GM21528 (cell line): Measurements from ENCODE around the gene PIGR.

Experiments used
- ATAC-seq: cut with Tn5 transposase; IDR thresholded peaks from one replicate; pipeline ENCODE4 v1.9.1; 2021; ENCODE audit warnings: mild to moderate bottlenecking, moderate library complexity; ENCODE audit not compliant: unreplicated experiment, low FRiP score

PIGR gene

GRCh38 chr1:206912445-206913095 is 33.7 kb downstream of the PIGR start:
- ATAC-seq, result no peak

GRCh38 chr1:206911064-206911663 is 35.1 kb downstream of the PIGR start:
- ATAC-seq, result no peak

- ATAC-seq, result no peak
Observed at GRCh38 chr1:206909883-206910318, 36.4 kb downstream of the PIGR start.

GRCh38 chr1:206909161-206909882 is 36.9 kb downstream of the PIGR start:
- no peak for ATAC-seq

- ATAC-seq, result no peak
Observed at GRCh38 chr1:206908038-206908437, 38.2 kb downstream of the PIGR start.

GRCh38 chr1:206907304-206907991 is 38.8 kb downstream of the PIGR start:
- ATAC-seq, result no peak

GRCh38 chr1:206905295-206906164 is 40.7 kb downstream of the PIGR start:
- ATAC-seq, result no peak

- no peak for ATAC-seq
Observed at GRCh38 chr1:206904423-206905142, 41.7 kb downstream of the PIGR start.

GRCh38 chr1:206903687-206904086 is 42.6 kb downstream of the PIGR start:
- ATAC-seq, result no peak

- no peak for ATAC-seq
Observed at GRCh38 chr1:206902702-206903101, 43.6 kb downstream of the PIGR start.

GRCh38 chr1:206901944-206902343 is 44.3 kb downstream of the PIGR start:
- ATAC-seq, result no peak

- ATAC-seq, result no peak
Observed at GRCh38 chr1:206900149-206900548, 46.1 kb downstream of the PIGR start.

GRCh38 chr1:206899717-206900116 is 46.5 kb downstream of the PIGR start:
- ATAC-seq, result no peak

GRCh38 chr1:206898915-206899431 is 47.3 kb downstream of the PIGR start:
- no peak for ATAC-seq

GRCh38 chr1:206898089-206898914 is 48.0 kb downstream of the PIGR start:
- no peak for ATAC-seq

- no peak for ATAC-seq
Observed at GRCh38 chr1:206897175-206897574, 49.1 kb downstream of the PIGR start, which contains the start of gene IL24. Gene IL24 (plus strand): TSS chr1:206897443. CDS start chr1:206897833, 390 bp downstream.

- no peak for ATAC-seq
Observed at GRCh38 chr1:206896261-206896660, 50.0 kb downstream of the PIGR start.

- ATAC-seq, result no peak
Observed at GRCh38 chr1:206895837-206896242, 50.4 kb downstream of the PIGR start.
